AG08396 (cell line): ENCODE results near the gene ICA1L.
A peak's percentile ranks its signal among the peaks of the same experiment; 100 is the strongest.
"Not testable (repeated sequence)": the region's sequence is repeated elsewhere in the genome, so short reads cannot be mapped to it uniquely, and the experiment has no call there.

Experiments used
- DNase-seq: peaks from one replicate; pipeline ENCODE4 v3.0.0; 2012; ENCODE audit warnings: low spot score, mixed read lengths

The ICA1L gene

GRCh38 chr2:202871300-202872141, at the start of gene ICA1L:
TSS of gene ICA1L (minus strand) at chr2:202871766. CDS start at chr2:202829009, 42,757 bp downstream.
- peak; percentile 86 for DNase-seq

- no peak for DNase-seq
Measured at GRCh38 chr2:202918860-202919259, 47.3 kb upstream of the ICA1L start.

- not testable (repeated sequence) for DNase-seq
Measured at GRCh38 chr2:202912342-202913201, 41.0 kb upstream of the ICA1L start.

- peak; percentile 96 for DNase-seq
Measured at GRCh38 chr2:202911512-202912341, 40.2 kb upstream of the ICA1L start, which contains the start of the genes CARF and WDR12. TSS of gene CARF (plus strand) at chr2:202912275. CDS start at chr2:202941903, 29,628 bp downstream. TSS of gene WDR12 (minus strand) at chr2:202911673. CDS start at chr2:202911476, 197 bp downstream.

- peak; percentile 15 for DNase-seq
Measured at GRCh38 chr2:202911203-202911511, 39.6 kb upstream of the ICA1L start.

GRCh38 chr2:202910698-202911097, 39.1 kb upstream of the ICA1L start:
- no peak for DNase-seq

- DNase-seq, result not testable (repeated sequence)
Measured at GRCh38 chr2:202910250-202910649, 38.7 kb upstream of the ICA1L start.

- DNase-seq, result no peak
Measured at GRCh38 chr2:202909394-202910192, 38.0 kb upstream of the ICA1L start.

- DNase-seq, result no peak
Measured at GRCh38 chr2:202908186-202908585, 36.6 kb upstream of the ICA1L start.

GRCh38 chr2:202905507-202905906, 33.9 kb upstream of the ICA1L start:
- not testable (repeated sequence) for DNase-seq

GRCh38 chr2:202885190-202885589, 13.6 kb upstream of the ICA1L start:
- DNase-seq, result no peak

GRCh38 chr2:202883987-202884675, 12.6 kb upstream of the ICA1L start:
- peak; percentile 11 for DNase-seq

- DNase-seq, result no peak
Measured at GRCh38 chr2:202881570-202881969, 10.0 kb upstream of the ICA1L start.

GRCh38 chr2:202877699-202878098, 6.1 kb upstream of the ICA1L start:
- no peak for DNase-seq

GRCh38 chr2:202870431-202871299, 901 bp downstream of the ICA1L start:
- DNase-seq, result peak; percentile 56

GRCh38 chr2:202861987-202862386, 9.6 kb downstream of the ICA1L start:
- DNase-seq, result no peak

- no peak for DNase-seq
Measured at GRCh38 chr2:202858601-202859000, 13.0 kb downstream of the ICA1L start.

GRCh38 chr2:202849343-202849742, 22.2 kb downstream of the ICA1L start:
- DNase-seq, result not testable (repeated sequence)

- no peak for DNase-seq
Measured at GRCh38 chr2:202848813-202849212, 22.8 kb downstream of the ICA1L start.
